OCI-LY7 (cell line): ENCODE data around the gene RELCH. TPM values are rescaled to one million over a fixed set of nuclear protein-coding genes. Genes with fewer than 3 reads are reported as not detected.

ENCODE experiments used
- BruUV-seq: library from RNA; stranded (reverse); fragments of 400-500 nt; replicated peaks from 2 replicates; lab custom pipeline; 2021; lab: Mats Ljungman, UMichigan
- CTCF ChIA-PET: fragments of 300-600 bp; sonication (Branson Sonifier 250); formaldehyde crosslinking; loops from one replicate; lab custom pipeline; 2022; ENCODE audit warnings: antibody characterized with exemption; ENCODE audit not compliant: unreplicated experiment; lab: Charles Lee
- POLR2A ChIA-PET: fragments of 300-600 bp; sonication (Branson Sonifier 250); formaldehyde crosslinking; loops from one replicate; lab custom pipeline; 2022; ENCODE audit warnings: antibody characterized with exemption; lab: Charles Lee
- DNase-seq: peaks from one replicate; pipeline ENCODE4 v3.0.0-alpha.2; 2015; ENCODE audit warnings: low spot score
- H2AFZ ChIP-seq: fragments of 200-600 bp; sonication (generic), shearing (Covaris generic); 2 replicates; pipeline ENCODE4 v1.6.1; 2014; ENCODE audit warnings: mild to moderate bottlenecking, antibody characterized with exemption, low read length, moderate library complexity
- H3K27ac ChIP-seq: fragments of 200-600 bp; sonication (generic); 2 replicates; pipeline ENCODE4 v1.5.1; 2014; ENCODE audit warnings: mixed run types, low read depth, mild to moderate bottlenecking, moderate library complexity, low read length, inconsistent platforms; ENCODE audit not compliant: poor library complexity, severe bottlenecking
- H3K36me3 ChIP-seq: fragments of 200-600 bp; sonication (generic); 2 replicates; pipeline ENCODE4 v1.6.1; 2014; ENCODE audit warnings: mild to moderate bottlenecking, antibody characterized with exemption, low read length, moderate library complexity, mixed read lengths; ENCODE audit not compliant: insufficient read depth
- H3K4me1 ChIP-seq: fragments of 200-600 bp; sonication (generic); 2 replicates; pipeline ENCODE4 v1.5.1; 2014; ENCODE audit warnings: mild to moderate bottlenecking, low read length; ENCODE audit not compliant: insufficient read depth, poor library complexity, severe bottlenecking
- H3K4me2 ChIP-seq: fragments of 200-600 bp; sonication (generic); 2 replicates; pipeline ENCODE4 v1.6.1; 2014; ENCODE audit warnings: mild to moderate bottlenecking, low read length
- H3K4me3 ChIP-seq: fragments of 200-600 bp; sonication (generic); 2 replicates; pipeline ENCODE4 v1.5.1; 2014; ENCODE audit warnings: mild to moderate bottlenecking, low read depth, low read length; ENCODE audit not compliant: poor library complexity, severe bottlenecking
- H3K79me2 ChIP-seq: fragments of 200-600 bp; sonication (generic); 2 replicates; pipeline ENCODE4 v1.6.1; 2016; ENCODE audit warnings: low read depth, mild to moderate bottlenecking, low read length, moderate library complexity, mixed read lengths; ENCODE audit not compliant: insufficient read depth
- H3K9me2 ChIP-seq: fragments of 200-600 bp; sonication (generic); 2 replicates; pipeline ENCODE4 v1.6.1; 2016; ENCODE audit warnings: mild to moderate bottlenecking, low read length, mixed read lengths; ENCODE audit not compliant: insufficient read depth
- H3K9me3 ChIP-seq: fragments of 200-600 bp; sonication (generic); 2 replicates; pipeline ENCODE4 v1.6.1; 2014; ENCODE audit warnings: mild to moderate bottlenecking, mixed run types, low read length, mixed read lengths
- H4K20me1 ChIP-seq: fragments of 200-600 bp; sonication (generic); 2 replicates; pipeline ENCODE4 v1.6.1; 2014; ENCODE audit warnings: mild to moderate bottlenecking, antibody characterized with exemption, low read length, moderate library complexity, mixed read lengths; ENCODE audit not compliant: insufficient read depth
- EZH2phosphoT487 ChIP-seq: fragments of 200-600 bp; sonication (generic); IDR thresholded peaks from 2 replicates; pipeline ENCODE4 v1.6.1; 2018; ENCODE audit warnings: low read depth, borderline replicate concordance, mild to moderate bottlenecking, mixed run types, antibody characterized with exemption, low read length, moderate library complexity, mixed read lengths
- intact Hi-C: fragments of 100-400 bp; cut with micrococcal nuclease; formaldehyde crosslinking; loops from one replicate; pipeline ENCODE4 v1.10.0; 2022; ENCODE audit not compliant: unreplicated experiment
- total RNA-seq, 2 experiments: library from RNA; depleted of rRNA in 1 of 2; stranded (reverse); fragments of >200 nt in 1 of 2; shearing (Covaris generic) in 1 of 2; gene quantifications; 2 replicates each; pipeline ENCODE4 v1.2.3, GENCODE V29; 2014 to 2022
- TF ChIP-seq, protein P1 (sequence below): fragments of 200-600 bp; sonication (generic); conservative IDR thresholded peaks from 2 replicates; pipeline ENCODE4 v1.5.1; 2014; ENCODE audit warnings: mild to moderate bottlenecking, antibody characterized with exemption, low read length, moderate library complexity, mixed read lengths

RELCH gene
- total RNA-seq, 2 experiments from 2014 or later = 21.2 to 23.1 TPM

DNA sequence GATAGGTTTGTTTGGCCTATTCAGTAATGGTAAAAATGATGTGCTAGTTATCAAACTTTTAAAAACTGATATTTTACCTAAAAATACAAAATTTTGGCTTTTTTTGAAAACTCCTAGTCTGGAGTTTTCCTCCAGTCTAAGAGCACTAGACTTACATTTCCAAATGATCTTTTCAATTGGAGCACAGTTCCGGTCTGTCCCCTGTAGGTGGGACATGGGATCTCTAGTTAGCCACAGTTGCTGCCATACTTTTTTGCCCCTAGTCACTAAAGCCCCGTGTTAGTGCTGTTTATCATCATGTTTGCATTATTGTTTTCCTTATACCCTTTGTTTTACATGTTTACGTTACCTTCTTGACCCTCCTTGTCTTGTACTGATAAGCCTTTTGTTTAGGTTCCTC is 52.4 kb downstream of the RELCH start:
- H3K36me3 ChIP-seq = peaks cover 11% of the 10 kb centered on the region
- CTCF ChIA-PET = no interaction called here
- no peak overlapping the region for H2AFZ ChIP-seq
- POLR2A ChIA-PET = interaction anchor here (0.7 kb wide), 1 partner anchor 9 kb away, joined by 3 read pairs; no protein-coding TSS in a partner anchor
- TF ChIP-seq EZH2phosphoT487 = no peak
- TF ChIP-seq, protein P1, sequence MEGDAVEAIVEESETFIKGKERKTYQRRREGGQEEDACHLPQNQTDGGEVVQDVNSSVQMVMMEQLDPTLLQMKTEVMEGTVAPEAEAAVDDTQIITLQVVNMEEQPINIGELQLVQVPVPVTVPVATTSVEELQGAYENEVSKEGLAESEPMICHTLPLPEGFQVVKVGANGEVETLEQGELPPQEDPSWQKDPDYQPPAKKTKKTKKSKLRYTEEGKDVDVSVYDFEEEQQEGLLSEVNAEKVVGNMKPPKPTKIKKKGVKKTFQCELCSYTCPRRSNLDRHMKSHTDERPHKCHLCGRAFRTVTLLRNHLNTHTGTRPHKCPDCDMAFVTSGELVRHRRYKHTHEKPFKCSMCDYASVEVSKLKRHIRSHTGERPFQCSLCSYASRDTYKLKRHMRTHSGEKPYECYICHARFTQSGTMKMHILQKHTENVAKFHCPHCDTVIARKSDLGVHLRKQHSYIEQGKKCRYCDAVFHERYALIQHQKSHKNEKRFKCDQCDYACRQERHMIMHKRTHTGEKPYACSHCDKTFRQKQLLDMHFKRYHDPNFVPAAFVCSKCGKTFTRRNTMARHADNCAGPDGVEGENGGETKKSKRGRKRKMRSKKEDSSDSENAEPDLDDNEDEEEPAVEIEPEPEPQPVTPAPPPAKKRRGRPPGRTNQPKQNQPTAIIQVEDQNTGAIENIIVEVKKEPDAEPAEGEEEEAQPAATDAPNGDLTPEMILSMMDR = no peak
- H3K9me3 ChIP-seq = no peaks in the 10 kb centered on the region
- H3K79me2 ChIP-seq = no peaks in the 10 kb centered on the region
- BruUV-seq = no TSS peak
- H4K20me1 ChIP-seq = no peaks in the 10 kb centered on the region
- H3K4me1 ChIP-seq = no peaks in the 10 kb centered on the region
- H3K4me3 ChIP-seq = no peak overlapping the region
- no peak overlapping the region for H3K27ac ChIP-seq
- no peak overlapping the region for H3K4me2 ChIP-seq
- no peak for DNase-seq
- no peaks in the 10 kb centered on the region for H3K9me2 ChIP-seq
- intact Hi-C loops = no loop called here

DNA sequence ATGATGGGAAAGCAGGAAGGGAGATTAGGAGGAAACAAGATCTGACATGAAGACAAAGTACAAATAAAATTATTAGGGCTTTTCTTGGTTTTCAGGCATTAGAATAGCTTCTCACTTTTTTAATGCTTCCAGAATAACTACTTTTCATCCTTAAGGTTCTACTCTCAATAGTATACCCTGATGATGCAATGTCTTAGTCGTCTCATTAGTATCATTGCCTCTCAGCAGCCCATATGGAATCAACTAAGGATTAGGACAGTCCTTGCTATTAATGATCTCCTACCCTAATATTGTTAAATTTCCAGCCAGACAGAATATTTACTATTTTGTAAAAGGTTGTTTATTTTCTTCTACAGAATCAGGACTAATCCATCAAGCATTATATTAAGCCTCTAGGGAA is 55.9 kb downstream of the RELCH start:
- H3K4me1 ChIP-seq = no peaks in the 10 kb centered on the region
- no peak overlapping the region for H2AFZ ChIP-seq
- H3K79me2 ChIP-seq = no peaks in the 10 kb centered on the region
- H3K4me3 ChIP-seq = no peak overlapping the region
- H3K9me3 ChIP-seq = no peaks in the 10 kb centered on the region
- DNase-seq = no peak
- peaks cover 22% of the 10 kb centered on the region for H3K36me3 ChIP-seq
- H3K4me2 ChIP-seq = no peak overlapping the region
- H4K20me1 ChIP-seq = no peaks in the 10 kb centered on the region
- H3K27ac ChIP-seq = no peak overlapping the region
- TF ChIP-seq EZH2phosphoT487 = no peak
- TF ChIP-seq, protein P1 = no peak
- ChIA-PET POLR2A (no interaction called here), CTCF (no interaction called here)
- intact Hi-C loops = no loop called here
- no TSS peak for BruUV-seq
- no peaks in the 10 kb centered on the region for H3K9me2 ChIP-seq

DNA sequence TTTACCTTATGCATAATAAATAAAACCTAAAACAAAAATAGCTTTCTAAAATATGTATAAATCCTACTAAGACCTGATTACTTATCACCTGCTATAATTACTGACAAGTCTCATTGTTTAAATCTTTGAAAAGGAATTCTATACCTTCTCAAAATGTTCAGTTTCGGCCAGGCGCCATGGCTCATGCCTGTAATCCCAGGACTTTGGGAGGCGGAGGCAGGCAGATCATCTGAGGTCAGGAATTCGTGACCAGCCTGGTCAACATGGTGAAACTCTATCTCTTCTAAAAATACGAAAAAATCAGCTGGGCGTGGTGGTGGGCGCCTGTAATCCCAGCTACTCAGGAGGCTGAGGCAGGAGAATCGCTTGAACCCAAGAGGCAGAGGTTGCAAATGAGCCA is 58.1 kb downstream of the RELCH start:
- TF ChIP-seq EZH2phosphoT487 = no peak
- TF ChIP-seq, protein P1 = no peak
- Histone ChIP-seq H4K20me1 (no peaks in the 10 kb centered on the region), H3K79me2 (no peaks in the 10 kb centered on the region), H3K4me2 (no peak overlapping the region), H3K9me2 (no peaks in the 10 kb centered on the region), H3K4me1 (no peaks in the 10 kb centered on the region), H2AFZ (no peak overlapping the region), H3K27ac (no peak overlapping the region), H3K36me3 (peaks cover 10% of the 10 kb centered on the region), H3K9me3 (no peaks in the 10 kb centered on the region), H3K4me3 (no peak overlapping the region)
- DNase-seq = no peak
- no TSS peak for BruUV-seq
- ChIA-PET CTCF (no interaction called here), POLR2A (no interaction called here)
- intact Hi-C loops = no loop called here
